ENCODE data around the gene CMTM4. TPM values are rescaled to one million over a fixed set of nuclear protein-coding genes. Genes with fewer than 3 reads are reported as not detected.

CMTM4 gene
- total and polyA plus RNA-seq, 2 of the 4 experiments (the other 2 are of a cell fraction) = 9.0 to 14.5 TPM

GRCh38 chr16:66612422-66612821 lies 84.1 kb downstream of the CMTM4 start:
- peaks cover 24% of the 10 kb centered on the region for H3K4me1 ChIP-seq (ENCODE audit: control insufficient read depth, insufficient read depth, low read length)
- no peak overlapping the region for H3K4me2 ChIP-seq (ENCODE audit: low read depth, low read length)
- H3K27me3 ChIP-seq (ENCODE audit: control insufficient read depth, insufficient read depth, low read length) = no peaks in the 10 kb centered on the region
- H3K9me3 ChIP-seq (ENCODE audit: control insufficient read depth, insufficient read depth, low read length) = no peaks in the 10 kb centered on the region
- dilution Hi-C loops (cut with HindIII; ENCODE audit: low sequenced_read_pairs, unreplicated experiment) = no loop called here
- H4K91ac ChIP-seq (ENCODE audit: insufficient read depth, low read depth, low read length) = no peak overlapping the region
- H2AK5ac ChIP-seq (ENCODE audit: low read depth, low read length) = no peak overlapping the region
- H4K20me1 ChIP-seq (ENCODE audit: insufficient read depth, low read length) = peaks cover 11% of the 10 kb centered on the region
- H2AFZ ChIP-seq (replicated peaks; ENCODE audit: low read length, poor library complexity) = no peak overlapping the region
- H3K4me3 ChIP-seq (ENCODE audit: insufficient read depth, low read depth, low read length) = no peak overlapping the region
- intact Hi-C loops (cut with micrococcal nuclease) = no loop called here
- TF ChIP-seq BHLHE40 (IDR thresholded peaks at IDR 0.05; ENCODE audit: low read depth, low read length) (no peak), MAFK (IDR thresholded peaks at IDR 0.05; ENCODE audit: low read depth, low read length) (no peak), FOS (IDR thresholded peaks at IDR 0.05; ENCODE audit: low read depth, low read length) (no peak), CEBPB (IDR thresholded peaks at IDR 0.05; ENCODE audit: low read depth, low read length) (no peak), MAZ (IDR thresholded peaks at IDR 0.05; ENCODE audit: borderline replicate concordance, low read depth, low read length) (no peak), MXI1 (IDR thresholded peaks at IDR 0.05; ENCODE audit: borderline replicate concordance, low read depth, low read length) (no peak), RFX5 (IDR thresholded peaks at IDR 0.05; ENCODE audit: low read depth, low read length) (no peak), POLR2A (IDR thresholded peaks at IDR 0.05; ENCODE audit: low read depth, low read length) (no peak), USF2 (IDR thresholded peaks at IDR 0.05; ENCODE audit: low read depth, low read length) (no peak), RAD21 (IDR thresholded peaks at IDR 0.05; ENCODE audit: low read length) (no peak), NFE2L2 (IDR thresholded peaks at IDR 0.05; ENCODE audit: low read depth, low read length) (no peak), SMC3 (IDR thresholded peaks at IDR 0.05; ENCODE audit: low read depth, low read length) (no peak), CHD1 (IDR thresholded peaks at IDR 0.05; ENCODE audit: low read depth, low read length) (no peak)
- TF ChIP-seq, protein P1, sequence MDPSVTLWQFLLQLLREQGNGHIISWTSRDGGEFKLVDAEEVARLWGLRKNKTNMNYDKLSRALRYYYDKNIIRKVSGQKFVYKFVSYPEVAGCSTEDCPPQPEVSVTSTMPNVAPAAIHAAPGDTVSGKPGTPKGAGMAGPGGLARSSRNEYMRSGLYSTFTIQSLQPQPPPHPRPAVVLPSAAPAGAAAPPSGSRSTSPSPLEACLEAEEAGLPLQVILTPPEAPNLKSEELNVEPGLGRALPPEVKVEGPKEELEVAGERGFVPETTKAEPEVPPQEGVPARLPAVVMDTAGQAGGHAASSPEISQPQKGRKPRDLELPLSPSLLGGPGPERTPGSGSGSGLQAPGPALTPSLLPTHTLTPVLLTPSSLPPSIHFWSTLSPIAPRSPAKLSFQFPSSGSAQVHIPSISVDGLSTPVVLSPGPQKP (IDR thresholded peaks at IDR 0.05; ENCODE audit: borderline replicate concordance, low read depth, low read length) = no peak
- TF ChIP-seq, protein P2, sequence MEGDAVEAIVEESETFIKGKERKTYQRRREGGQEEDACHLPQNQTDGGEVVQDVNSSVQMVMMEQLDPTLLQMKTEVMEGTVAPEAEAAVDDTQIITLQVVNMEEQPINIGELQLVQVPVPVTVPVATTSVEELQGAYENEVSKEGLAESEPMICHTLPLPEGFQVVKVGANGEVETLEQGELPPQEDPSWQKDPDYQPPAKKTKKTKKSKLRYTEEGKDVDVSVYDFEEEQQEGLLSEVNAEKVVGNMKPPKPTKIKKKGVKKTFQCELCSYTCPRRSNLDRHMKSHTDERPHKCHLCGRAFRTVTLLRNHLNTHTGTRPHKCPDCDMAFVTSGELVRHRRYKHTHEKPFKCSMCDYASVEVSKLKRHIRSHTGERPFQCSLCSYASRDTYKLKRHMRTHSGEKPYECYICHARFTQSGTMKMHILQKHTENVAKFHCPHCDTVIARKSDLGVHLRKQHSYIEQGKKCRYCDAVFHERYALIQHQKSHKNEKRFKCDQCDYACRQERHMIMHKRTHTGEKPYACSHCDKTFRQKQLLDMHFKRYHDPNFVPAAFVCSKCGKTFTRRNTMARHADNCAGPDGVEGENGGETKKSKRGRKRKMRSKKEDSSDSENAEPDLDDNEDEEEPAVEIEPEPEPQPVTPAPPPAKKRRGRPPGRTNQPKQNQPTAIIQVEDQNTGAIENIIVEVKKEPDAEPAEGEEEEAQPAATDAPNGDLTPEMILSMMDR (conservative IDR thresholded peaks at IDR 0.05; ENCODE audit: low read depth, low read length) = no peak
- in situ Hi-C loops (cut with MboI; ENCODE audit: low sequenced_read_pairs) = no loop called here
- H2BK20ac ChIP-seq (ENCODE audit: low read depth, low read length) = no peak overlapping the region
- peaks cover 15% of the 10 kb centered on the region for H3K9me1 ChIP-seq (ENCODE audit: insufficient read depth, low read length)
- no peak for ATAC-seq (ENCODE audit: low read depth)
- ChIA-PET CTCF (no interaction called here), POLR2A (ENCODE audit: unreplicated experiment) (interaction anchor here (0.7 kb wide), 1 partner anchor 8 kb away, joined by 3 read pairs; no protein-coding TSS in a partner anchor)
- no peak for DNase-seq
- no peak overlapping the region for H2AK9ac ChIP-seq (replicated peaks; ENCODE audit: low read depth, low read length, poor library complexity)
- no peak overlapping the region for H3K56ac ChIP-seq (ENCODE audit: extremely low read depth, insufficient read depth, low read length)
- H2BK15ac ChIP-seq (ENCODE audit: low read depth, low read length) = no peak overlapping the region
- H3K27ac ChIP-seq (ENCODE audit: insufficient read depth, low read length) = no peak overlapping the region
- no peak overlapping the region for H3K4ac ChIP-seq (ENCODE audit: low read depth, low read length)
- BruUV-seq (replicated peaks) = no TSS peak
- no peak overlapping the region for H3K14ac ChIP-seq (replicated peaks; ENCODE audit: low read depth, low read length)
- no peak overlapping the region for H3K18ac ChIP-seq (ENCODE audit: low read depth, low read length)
- no peak overlapping the region for H4K5ac ChIP-seq (ENCODE audit: low read depth, low read length)
- no peak overlapping the region for H2BK5ac ChIP-seq (ENCODE audit: low read depth, low read length, poor library complexity, severe bottlenecking)
- peaks cover 9 to 32% of the 10 kb centered on the region in 2 experiments for H3K79me1 ChIP-seq (ENCODE audit: low read depth in 1 of 2, low read length in 2 of 2)
- peaks cover 53% of the 10 kb centered on the region for H3K36me3 ChIP-seq (ENCODE audit: control insufficient read depth, insufficient read depth, low read length)
- H4K8ac ChIP-seq (ENCODE audit: low read depth in 2 of 2, low read length in 2 of 2) = no peak overlapping the region
- no peak overlapping the region for H3K23ac ChIP-seq (ENCODE audit: low read depth, low read length)
- H3K9ac ChIP-seq (ENCODE audit: low read depth, low read length) = no peak overlapping the region
- WGBS, 2 experiments (ENCODE audit: extremely low coverage in 2 of 2, insufficient read length in 1 of 2) = 85% methylated on average over 5 of the region's 14 CpGs; no CpG with 5 or more reads in 1 of the 2 experiments
- no peak overlapping the region for H2BK120ac ChIP-seq (ENCODE audit: low read depth, low read length)

All from IMR-90 (cell line).